HEK293T (cell line): ENCODE results near the gene PRKAG2.

Experiments
- BHLHE40 ChIP-seq: fragments of 450-650 bp; IDR thresholded peaks from 2 replicates; pipeline ENCODE4 v1.6.1; 2016; ENCODE audit warnings: mild to moderate bottlenecking, moderate library complexity, borderline replicate concordance
- FOXK2 ChIP-seq: fragments of 450-650 bp; IDR thresholded peaks from 2 replicates; pipeline ENCODE4 v1.6.1; 2016; ENCODE audit warnings: mild to moderate bottlenecking
- L3MBTL2 ChIP-seq: fragments of 450-650 bp; conservative IDR thresholded peaks from 2 replicates; pipeline ENCODE4 v1.6.1; 2016; ENCODE audit warnings: mild to moderate bottlenecking
- LEF1 ChIP-seq: fragments of 450-650 bp; IDR thresholded peaks from 2 replicates; pipeline ENCODE4 v1.6.1; 2017; ENCODE audit warnings: mild to moderate bottlenecking, borderline replicate concordance
- NFRKB ChIP-seq: fragments of 450-650 bp; IDR thresholded peaks from 2 replicates; pipeline ENCODE4 v1.6.1; 2016; ENCODE audit warnings: mild to moderate bottlenecking, moderate library complexity
- SP1 ChIP-seq: fragments of 450-650 bp; IDR thresholded peaks from 2 replicates; pipeline ENCODE4 v1.6.1; 2017
- SUZ12 ChIP-seq: fragments of 450-650 bp; IDR thresholded peaks from 2 replicates; pipeline ENCODE4 v1.6.1; 2016; ENCODE audit warnings: mild to moderate bottlenecking
- TARDBP ChIP-seq: fragments of 450-650 bp; IDR thresholded peaks from 2 replicates; pipeline ENCODE4 v1.6.1; 2016
- ZNF384 ChIP-seq: fragments of 450-650 bp; IDR thresholded peaks from 2 replicates; pipeline ENCODE4 v1.6.1; 2016

GRCh38 chr7:151889406-151890354 lies 12.8 kb upstream of the PRKAG2 start:
- no peak for TF ChIP-seq SP1
- no peak for TF ChIP-seq NFRKB
- no peak for TF ChIP-seq BHLHE40
- TF ChIP-seq ZNF384, result no peak
- no peak for TF ChIP-seq FOXK2
- TF ChIP-seq TARDBP, result no peak
- TF ChIP-seq SUZ12, result no peak
- no peak for TF ChIP-seq LEF1
- no peak for TF ChIP-seq L3MBTL2
